ENCODE results near the gene ERICH6B. TPM values are rescaled to one million over a fixed set of nuclear protein-coding genes. Genes with fewer than 3 reads are reported as not detected.

The ERICH6B gene
- total RNA-seq, 1 experiment from 2014 or later, result not detected

GRCh38 chr13:45575830-45576180 lies 39.7 kb downstream of the ERICH6B start:
- Mint-ChIP-seq H3K9me3 (ENCODE audit: unreplicated experiment) (no peaks in the 10 kb centered on the region), H3K27ac (ENCODE audit: low read depth, unreplicated experiment) (no peak overlapping the region), H3K4me1 (ENCODE audit: insufficient read depth, unreplicated experiment) (no peaks in the 10 kb centered on the region), H3K36me3 (ENCODE audit: insufficient read depth, unreplicated experiment) (no peaks in the 10 kb centered on the region), H3K27me3 (ENCODE audit: insufficient read depth, unreplicated experiment) (peaks cover 85% of the 10 kb centered on the region), H3K4me3 (ENCODE audit: unreplicated experiment) (no peak overlapping the region)
- no peak for TF ChIP-seq CTCF (IDR thresholded peaks at IDR 0.05; ENCODE audit: unreplicated experiment)
- BruUV-seq (replicated peaks), result no TSS peak
- DNase-seq (ENCODE audit: unreplicated experiment), result no peak
- CTCF ChIA-PET, result no interaction called here
- POLR2A ChIA-PET, result no interaction called here
- intact Hi-C loops (cut with micrococcal nuclease), result no loop called here

GRCh38 chr13:45575146-45575829 lies 40.3 kb downstream of the ERICH6B start:
- H3K4me3 Mint-ChIP-seq (ENCODE audit: unreplicated experiment), result no peak overlapping the region
- ChIA-PET CTCF (no interaction called here), POLR2A (interaction anchor here (0.6 kb wide), 1 partner anchor 211 kb away, joined by 5 read pairs; no protein-coding TSS in a partner anchor)
- H3K4me1 Mint-ChIP-seq (ENCODE audit: insufficient read depth, unreplicated experiment), result no peaks in the 10 kb centered on the region
- intact Hi-C loops (cut with micrococcal nuclease), result no loop called here
- H3K27ac Mint-ChIP-seq (ENCODE audit: low read depth, unreplicated experiment), result no peak overlapping the region
- H3K9me3 Mint-ChIP-seq (ENCODE audit: unreplicated experiment), result no peaks in the 10 kb centered on the region
- H3K27me3 Mint-ChIP-seq (ENCODE audit: insufficient read depth, unreplicated experiment), result peaks cover 85% of the 10 kb centered on the region
- peak; percentile 3 for DNase-seq (ENCODE audit: unreplicated experiment)
- no peak for TF ChIP-seq CTCF (IDR thresholded peaks at IDR 0.05; ENCODE audit: unreplicated experiment)
- no peaks in the 10 kb centered on the region for H3K36me3 Mint-ChIP-seq (ENCODE audit: insufficient read depth, unreplicated experiment)
- BruUV-seq (replicated peaks), result no TSS peak

- Mint-ChIP-seq H3K27me3 (ENCODE audit: insufficient read depth, unreplicated experiment) (peaks cover 12% of the 10 kb centered on the region), H3K36me3 (ENCODE audit: insufficient read depth, unreplicated experiment) (no peaks in the 10 kb centered on the region), H3K4me1 (ENCODE audit: insufficient read depth, unreplicated experiment) (no peaks in the 10 kb centered on the region), H3K27ac (ENCODE audit: low read depth, unreplicated experiment) (no peak overlapping the region), H3K4me3 (ENCODE audit: unreplicated experiment) (no peak overlapping the region), H3K9me3 (ENCODE audit: unreplicated experiment) (peaks cover 6% of the 10 kb centered on the region)
- TF ChIP-seq CTCF (IDR thresholded peaks at IDR 0.05; ENCODE audit: unreplicated experiment), result no peak
- intact Hi-C loops (cut with micrococcal nuclease), result no loop called here
- DNase-seq (ENCODE audit: unreplicated experiment), result no peak
- ChIA-PET POLR2A (no interaction called here), CTCF (interaction anchor here (0.7 kb wide), 1 partner anchor 780 kb away, joined by 6 read pairs; no protein-coding TSS in a partner anchor)
- BruUV-seq (replicated peaks), result no TSS peak
Observed at GRCh38 chr13:45565331-45565730, 50.2 kb downstream of the ERICH6B start.

GRCh38 chr13:45564133-45564776 lies 51.3 kb downstream of the ERICH6B start:
- H3K36me3 Mint-ChIP-seq (ENCODE audit: insufficient read depth, unreplicated experiment), result no peaks in the 10 kb centered on the region
- peaks cover 7% of the 10 kb centered on the region for H3K27me3 Mint-ChIP-seq (ENCODE audit: insufficient read depth, unreplicated experiment)
- H3K4me3 Mint-ChIP-seq (ENCODE audit: unreplicated experiment), result no peak overlapping the region
- peaks cover 6% of the 10 kb centered on the region for H3K9me3 Mint-ChIP-seq (ENCODE audit: unreplicated experiment)
- peak; percentile 58 for DNase-seq (ENCODE audit: unreplicated experiment)
- ChIA-PET CTCF (interaction anchor here (0.6 to 0.9 kb wide), 3 partner anchors 14 to 87 kb away, joined by 3 read pairs; no protein-coding TSS in a partner anchor), POLR2A (no interaction called here)
- no TSS peak for BruUV-seq (replicated peaks)
- TF ChIP-seq CTCF (IDR thresholded peaks at IDR 0.05; ENCODE audit: unreplicated experiment), result no peak
- H3K27ac Mint-ChIP-seq (ENCODE audit: low read depth, unreplicated experiment), result no peak overlapping the region
- H3K4me1 Mint-ChIP-seq (ENCODE audit: insufficient read depth, unreplicated experiment), result no peaks in the 10 kb centered on the region
- intact Hi-C loops (cut with micrococcal nuclease), result no loop called here

Data from MCF 10A (cell line).